ENCODE results near the gene NXN.
"Not testable (repeated sequence)": the region's sequence is repeated elsewhere in the genome, so short reads cannot be mapped to it uniquely, and the experiment has no call there.

The NXN gene

DNA sequence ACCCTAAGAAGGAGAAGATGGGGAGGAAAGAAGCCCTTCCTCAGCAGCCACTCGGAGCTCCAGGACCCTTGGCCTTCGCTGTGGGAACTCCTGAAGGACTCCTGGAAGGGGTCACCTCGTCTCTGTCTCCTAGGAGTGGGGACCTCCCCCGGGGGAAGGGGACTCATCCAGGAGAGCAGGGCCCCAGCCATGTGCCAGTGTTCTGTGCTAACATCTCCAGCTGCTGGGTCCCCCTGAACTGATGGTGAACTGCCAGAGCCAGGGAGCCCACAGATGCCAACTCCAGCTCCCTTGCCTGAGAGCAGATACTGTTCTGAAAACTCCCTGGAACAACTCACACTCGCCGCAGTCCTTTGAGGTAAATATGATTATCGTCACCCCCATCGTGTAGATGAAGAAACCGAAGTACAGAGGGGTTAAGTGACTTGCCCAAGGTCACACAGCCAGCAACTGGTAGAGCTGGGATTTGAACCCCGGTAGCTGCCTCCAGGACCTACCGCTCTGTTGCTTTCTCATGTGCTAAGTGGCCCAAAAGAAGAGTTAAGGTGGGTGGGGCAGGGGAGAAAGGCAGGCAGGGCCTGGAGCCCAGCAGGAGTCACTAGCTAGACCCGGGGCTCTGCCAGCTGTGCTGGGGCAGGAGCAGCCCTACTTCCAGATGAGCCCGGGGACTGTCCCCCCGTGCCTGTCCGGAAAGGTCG, 27.9 kb upstream of the NXN start:
- DNase-seq (ENCODE audit: low read depth in 2 of 2, low spot score in 1 of 2) = no peak

DNA sequence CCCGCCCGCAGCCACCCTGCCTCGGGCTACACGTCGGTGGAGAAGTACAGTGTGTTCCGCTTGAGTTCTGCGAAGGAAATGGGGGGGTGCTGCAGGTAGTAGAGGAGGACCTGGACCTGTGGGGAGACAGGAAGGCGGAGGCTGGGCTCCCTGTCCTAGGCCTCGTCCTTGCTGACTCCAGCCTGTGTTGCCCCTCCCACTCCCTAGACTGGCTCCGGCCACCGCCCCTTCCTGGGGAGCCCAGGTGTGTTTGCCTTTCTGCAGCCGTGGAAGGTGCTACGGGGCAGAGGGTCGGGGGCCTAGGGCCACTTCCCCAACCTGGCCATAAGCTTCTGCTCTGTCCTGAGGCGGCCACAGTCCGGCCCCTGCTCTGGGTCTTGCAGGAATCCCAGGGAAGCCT, 26.5 kb upstream of the NXN start:
- DNase-seq (ENCODE audit: low read depth in 2 of 2, low spot score in 1 of 2) = no peak

DNA sequence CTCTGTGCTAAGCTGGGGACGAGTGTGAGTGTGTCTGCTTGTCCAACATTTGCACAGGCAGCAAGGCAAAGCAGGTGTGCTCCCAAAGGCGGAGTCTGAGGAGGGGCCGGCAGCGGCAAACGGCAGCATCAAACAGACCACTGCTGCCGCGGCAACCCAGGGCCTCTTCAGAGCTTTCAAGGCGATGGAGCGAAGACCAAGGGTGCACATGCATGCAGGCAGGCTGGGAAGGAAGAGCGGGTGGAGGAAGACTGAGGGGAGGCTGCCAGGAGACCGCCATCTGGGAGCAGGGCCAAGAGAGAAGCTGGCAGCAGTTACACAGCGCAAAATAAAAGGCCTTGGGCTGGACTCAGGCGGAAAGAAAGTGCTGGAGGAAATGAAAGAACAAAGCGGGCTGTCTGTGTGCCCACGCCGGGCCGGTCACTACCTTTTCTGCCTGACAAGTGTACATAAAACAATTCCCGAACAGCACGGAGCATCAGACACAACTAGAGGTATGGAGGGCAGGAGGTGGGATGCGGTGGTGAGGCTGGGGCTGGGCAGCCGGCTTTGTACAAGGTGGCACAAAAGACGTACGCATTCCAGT, 25.9 kb upstream of the NXN start:
- no peak for DNase-seq (ENCODE audit: low read depth in 2 of 2, low spot score in 1 of 2)

DNA sequence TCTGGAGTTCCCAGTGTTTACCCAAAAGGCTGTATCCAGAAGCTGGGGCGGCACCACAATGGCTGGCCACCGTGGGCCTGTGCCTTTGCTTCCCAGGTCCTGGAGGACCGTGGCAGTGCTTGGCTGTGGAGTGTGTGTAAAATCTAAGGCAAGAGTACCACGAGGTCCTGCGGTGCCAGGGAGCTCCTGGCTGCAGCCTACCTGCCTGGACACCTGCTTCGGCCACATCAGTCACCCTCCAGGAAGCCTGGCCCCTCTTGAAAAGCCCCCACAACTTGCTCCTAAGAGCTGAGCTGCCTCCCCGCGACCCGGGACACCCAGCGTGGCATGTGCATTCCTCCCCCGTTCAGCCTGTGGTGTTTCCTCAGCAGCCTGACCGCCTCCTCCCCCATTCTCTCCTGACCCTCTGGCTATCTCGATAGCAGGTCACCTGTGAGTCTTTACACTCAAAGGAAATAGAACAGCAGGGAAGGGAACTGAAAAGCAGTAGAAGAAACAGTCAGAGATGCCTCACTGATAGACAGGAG, 25.3 kb upstream of the NXN start:
- DNase-seq (ENCODE audit: low read depth in 2 of 2, low spot score in 1 of 2) = no peak

DNA sequence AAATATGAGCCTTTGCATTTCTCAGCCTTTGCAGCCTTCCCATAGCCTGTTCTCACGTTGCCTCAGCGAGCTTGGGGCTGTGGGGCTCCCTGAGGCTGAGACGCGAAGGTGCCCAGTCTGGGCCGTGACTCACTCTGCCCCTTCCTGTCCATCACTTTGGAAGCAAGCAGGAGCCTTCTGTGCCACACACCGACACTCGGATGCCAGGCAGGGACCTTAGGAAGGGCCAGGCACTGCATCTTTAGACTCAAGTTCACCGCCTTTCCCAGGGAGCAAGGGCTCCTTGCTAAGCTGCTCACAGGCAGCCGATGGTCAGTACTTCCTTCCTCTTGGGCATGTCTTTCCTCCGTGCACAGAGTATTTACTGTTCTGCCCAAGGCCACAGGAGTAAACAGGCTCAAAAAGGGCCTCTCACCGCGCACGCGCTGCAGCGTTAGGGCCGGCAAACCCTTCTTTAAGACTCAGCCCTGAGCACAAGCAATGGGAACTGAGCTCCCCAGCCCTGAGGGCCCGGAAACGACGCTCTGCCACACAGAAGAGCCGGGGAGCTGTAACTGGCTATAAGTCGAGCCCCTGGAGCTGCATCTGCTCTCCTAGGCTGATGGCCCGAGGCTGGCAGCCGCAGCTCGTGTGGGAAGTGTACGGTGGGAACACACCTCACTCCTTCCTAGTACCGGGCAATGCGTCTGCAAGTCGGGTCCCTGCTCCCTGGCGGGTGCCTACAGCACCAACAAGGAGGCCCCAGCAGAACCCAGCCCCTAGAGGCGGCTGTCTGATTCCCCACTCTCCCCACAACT, 24.6 kb upstream of the NXN start:
- DNase-seq (ENCODE audit: low read depth in 2 of 2, low spot score in 1 of 2) = no peak

DNA sequence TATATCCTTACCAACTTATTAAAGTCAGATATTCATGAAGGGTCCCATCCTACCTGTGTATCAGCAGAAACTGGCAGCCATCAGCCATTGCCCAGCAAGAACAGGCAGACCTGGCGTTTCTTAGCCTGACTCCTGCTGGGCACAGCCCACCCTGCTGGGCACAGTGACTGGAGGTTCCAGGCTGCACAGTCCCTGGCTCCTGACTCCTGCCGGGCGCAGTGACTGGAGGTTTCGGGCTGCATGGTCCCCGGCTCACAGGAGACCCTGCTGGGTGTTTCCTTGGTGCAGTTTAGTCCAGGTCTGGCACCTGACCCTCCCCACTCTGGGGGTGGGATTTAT, 24.0 kb upstream of the NXN start:
- DNase-seq (ENCODE audit: low read depth in 2 of 2, low spot score in 1 of 2) = no peak

DNA sequence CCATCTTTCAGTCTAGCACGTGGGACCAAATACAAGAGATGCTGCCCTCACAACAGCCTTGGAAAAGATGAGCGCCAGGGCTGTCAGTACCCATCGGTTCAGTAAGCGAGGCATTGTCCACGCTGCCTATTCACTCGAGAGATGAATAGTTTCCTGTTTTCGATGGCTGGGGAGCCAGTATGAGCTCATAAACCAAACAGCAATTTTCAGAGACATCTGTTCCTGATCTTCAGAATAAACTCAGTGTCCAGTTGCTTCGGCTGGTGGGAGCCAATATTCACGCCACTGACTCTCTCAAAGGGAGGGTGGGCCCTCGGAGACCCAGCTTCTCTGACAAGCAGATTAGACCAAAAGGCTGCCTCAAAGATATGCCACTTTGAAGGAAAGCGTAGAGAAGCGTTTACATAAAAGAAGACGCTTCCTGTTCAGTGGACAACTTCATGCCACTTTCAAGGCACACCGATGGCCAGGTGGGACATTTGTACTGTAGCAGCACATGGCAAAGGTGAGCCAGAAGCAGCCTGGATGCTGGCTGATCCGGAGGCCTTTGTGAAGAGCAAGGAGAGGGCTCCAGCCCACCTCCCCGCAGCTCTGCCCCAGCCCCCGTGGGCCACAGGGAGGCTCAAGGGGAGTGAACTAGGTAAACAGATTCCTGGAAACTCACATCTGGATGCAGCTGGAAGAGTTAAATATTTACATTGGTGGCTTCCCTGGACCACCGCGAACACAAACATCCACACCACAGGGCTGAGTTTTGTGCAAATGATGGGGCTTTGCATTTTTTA, 23.4 kb upstream of the NXN start:
- no peak for DNase-seq (ENCODE audit: low read depth in 2 of 2, low spot score in 1 of 2)

DNA sequence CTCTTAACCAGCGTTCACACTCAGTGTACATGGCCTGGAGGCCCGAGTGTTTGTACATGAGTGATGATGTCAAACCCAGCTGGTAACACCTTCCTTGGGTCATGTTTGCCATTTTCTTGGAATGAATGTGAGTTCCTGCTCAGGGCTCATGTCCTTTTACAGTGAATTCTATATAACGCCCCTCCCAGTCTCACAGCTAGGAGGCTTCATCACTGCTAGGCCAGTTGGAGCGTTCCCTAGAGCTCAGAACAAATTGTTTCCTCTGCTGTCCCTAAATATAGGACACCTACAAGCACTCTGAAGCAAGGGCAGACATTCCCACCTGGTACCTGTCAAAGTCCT, 22.8 kb upstream of the NXN start:
- no peak for DNase-seq (ENCODE audit: low read depth in 2 of 2, low spot score in 1 of 2)

DNA sequence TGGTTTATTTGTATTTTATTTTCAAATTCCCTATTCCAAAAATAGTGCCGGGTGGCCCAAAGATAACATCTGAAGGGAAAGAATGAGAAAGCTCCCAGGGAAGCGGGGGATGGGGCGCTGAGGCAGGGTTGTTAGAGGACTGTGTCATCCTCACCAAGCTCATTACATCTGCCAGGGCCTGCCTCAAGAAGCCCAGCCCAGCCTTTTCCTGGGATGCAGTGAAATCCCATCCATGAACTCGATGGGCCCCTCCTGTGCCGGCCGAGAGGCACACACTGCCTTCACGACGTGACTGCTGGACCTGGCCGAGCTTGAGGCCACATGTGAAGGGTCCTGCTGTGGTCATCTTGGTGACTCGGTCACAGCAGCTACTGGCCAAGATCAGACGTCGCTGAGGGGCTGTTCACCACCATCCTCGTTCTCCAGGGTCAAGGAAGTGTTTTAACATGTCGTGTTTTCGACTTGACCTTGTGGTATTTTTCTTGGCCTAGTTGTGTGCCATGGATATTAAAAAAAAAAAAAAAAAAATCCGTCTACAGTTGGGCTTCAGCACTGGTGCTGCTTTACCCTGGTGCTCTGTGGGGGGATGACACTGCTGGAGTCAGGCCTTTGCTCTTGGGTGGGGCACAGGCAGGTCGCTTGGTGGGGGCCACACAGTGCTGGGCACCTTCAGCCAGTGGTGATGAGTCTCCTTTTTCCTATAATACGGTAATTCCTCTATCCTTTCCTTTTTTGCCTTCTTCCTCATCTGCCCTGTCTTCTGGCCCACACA, 22.2 kb upstream of the NXN start:
- DNase-seq (ENCODE audit: low read depth in 2 of 2, low spot score in 1 of 2) = no peak

DNA sequence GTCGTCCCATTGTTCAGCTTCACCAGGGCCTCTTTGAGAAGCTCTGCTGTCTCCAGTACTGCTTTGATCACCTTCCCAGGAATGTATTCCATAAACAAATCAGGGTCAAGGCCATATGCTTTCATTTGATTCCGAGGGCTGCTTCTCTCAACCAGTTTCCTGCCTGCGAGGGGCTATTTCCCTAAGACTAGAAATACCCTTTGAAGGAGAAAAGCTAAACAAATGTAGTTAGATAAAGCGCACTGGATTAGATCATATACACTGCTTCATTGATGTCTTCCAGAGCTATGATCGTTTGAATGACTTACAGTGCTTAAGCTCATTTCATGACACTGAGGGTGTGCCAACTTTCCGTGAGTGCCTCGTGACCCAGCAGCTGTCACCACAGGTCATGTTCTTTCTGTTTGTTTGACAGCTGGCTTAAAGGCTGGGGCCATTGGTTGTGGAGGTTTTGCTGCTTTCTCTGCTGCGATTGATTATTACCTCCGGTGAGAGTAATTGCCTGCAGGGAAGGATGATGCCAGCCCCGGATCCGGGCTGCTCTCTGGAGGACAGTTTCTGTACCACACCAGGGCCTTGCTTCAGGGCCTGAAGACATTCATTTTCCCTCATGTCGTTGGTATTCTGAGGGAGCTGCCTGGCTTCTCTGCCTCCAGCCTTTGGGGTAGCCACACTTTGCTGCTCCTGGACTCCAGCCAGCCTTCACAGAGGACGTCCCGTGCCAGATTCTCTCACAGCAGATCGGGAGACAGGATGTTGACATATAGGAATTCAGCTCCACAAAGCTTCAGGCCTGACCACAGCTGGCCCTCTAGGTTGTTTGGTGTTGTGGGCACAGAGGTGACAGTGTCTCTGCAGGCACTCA, 21.3 kb upstream of the NXN start:
- DNase-seq (ENCODE audit: low read depth in 2 of 2, low spot score in 1 of 2) = no peak

DNA sequence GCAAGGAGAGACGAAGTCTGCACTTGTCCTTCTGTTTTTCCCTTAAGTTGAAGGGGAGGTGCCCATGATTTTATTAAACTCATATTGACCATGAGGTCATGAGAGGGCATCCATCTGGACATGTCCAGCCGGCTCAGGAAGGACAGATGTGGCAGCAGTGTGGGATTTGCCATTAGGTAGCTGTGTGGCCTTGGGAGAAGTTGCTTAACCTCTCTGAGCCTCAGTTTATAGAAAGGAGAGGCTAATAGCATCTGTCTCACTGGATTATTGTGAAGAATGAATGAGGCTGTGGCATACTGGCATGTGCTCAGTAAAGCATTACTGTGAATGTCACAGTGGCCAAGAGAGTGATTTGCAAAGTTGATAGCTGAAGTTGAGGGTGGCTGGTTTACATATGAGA, 18.5 kb upstream of the NXN start:
- no peak for DNase-seq (ENCODE audit: low read depth in 2 of 2, low spot score in 1 of 2)

DNA sequence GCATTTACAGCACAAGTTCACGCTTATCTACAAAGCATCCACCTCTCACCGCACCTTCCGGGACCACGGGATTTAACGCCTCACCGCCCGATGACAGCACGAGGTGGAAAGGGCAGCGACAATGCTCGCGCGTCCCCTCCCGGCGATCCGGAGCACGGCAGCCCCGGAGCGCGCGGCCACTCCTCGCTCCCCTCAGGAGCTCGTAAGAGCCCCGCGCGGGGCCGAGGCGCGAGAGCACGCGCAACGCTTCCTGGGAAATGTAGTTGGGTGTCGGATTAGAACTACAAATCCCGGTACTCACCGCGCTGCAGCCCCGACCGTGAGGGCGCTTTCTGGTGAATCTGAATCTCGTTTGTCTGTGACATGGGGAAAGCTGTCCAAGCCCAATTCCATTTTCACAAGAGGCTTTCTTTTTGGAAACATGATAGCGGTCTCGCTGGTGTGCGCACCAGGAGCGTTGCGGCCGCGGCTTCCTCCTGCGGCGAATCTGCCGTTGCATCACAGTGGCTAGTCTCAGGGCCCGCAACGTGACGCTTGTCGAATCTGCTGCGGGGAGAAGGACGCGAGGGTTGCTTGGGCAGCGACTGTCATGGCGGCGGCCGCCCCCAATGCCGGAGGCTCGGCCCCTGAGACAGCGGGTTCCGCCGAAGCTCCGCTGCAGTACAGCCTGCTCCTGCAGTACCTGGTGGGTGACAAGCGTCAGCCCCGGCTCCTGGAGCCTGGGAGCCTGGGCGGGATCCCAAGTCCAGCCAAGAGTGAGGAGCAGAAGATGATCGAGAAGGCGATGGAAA, 17.2 kb upstream of the NXN start, which contains the start of gene TIMM22:
Gene TIMM22 (plus strand): TSS at position 576 of the 791 bp plus-strand sequence. CDS start 14 bp downstream, at position 590.
- peak; percentile 67 to 80 for DNase-seq (ENCODE audit: low read depth in 2 of 2, low spot score in 1 of 2)

DNA sequence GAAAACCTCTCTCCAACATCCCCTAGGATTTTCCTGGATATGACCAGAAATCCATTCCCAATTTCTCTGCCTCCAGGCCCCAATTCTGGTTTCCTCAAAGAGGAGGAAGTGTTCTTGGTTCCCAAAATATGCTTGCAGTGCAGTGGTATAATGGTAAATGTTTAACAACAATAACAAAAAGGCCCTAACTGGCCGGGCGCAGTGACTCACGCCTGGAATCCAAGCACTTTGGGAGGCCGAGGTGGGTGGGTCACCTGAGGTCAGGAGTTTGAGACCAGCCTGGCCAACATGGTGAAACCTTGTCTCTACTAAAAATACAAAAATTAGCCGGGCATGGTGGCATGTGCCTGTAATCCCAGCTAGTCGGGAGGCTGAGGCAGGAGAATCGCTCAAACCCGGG, 15.7 kb upstream of the NXN start:
- not testable (repeated sequence) for DNase-seq (ENCODE audit: low read depth in 2 of 2, low spot score in 1 of 2)

DNA sequence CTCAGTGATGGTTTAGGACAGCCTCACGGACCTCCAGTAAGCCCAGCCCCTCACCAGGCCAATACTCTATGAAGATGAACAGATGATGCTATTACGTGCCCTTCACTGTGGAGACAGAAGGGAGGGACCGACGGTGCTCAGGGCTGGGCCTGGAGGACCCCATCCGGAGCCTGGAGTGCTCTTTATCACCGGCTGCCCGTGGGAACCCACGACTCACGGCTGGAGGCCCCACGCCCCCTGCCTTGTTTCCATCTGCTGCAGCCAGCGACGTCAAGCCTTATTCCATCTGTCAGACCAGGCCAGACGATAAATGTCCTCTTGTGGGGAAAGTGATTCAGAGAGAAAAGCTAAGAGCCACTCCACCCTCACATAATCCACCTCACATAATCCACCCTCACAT, 13.4 kb upstream of the NXN start:
- no peak for DNase-seq (ENCODE audit: low read depth in 2 of 2, low spot score in 1 of 2)

DNA sequence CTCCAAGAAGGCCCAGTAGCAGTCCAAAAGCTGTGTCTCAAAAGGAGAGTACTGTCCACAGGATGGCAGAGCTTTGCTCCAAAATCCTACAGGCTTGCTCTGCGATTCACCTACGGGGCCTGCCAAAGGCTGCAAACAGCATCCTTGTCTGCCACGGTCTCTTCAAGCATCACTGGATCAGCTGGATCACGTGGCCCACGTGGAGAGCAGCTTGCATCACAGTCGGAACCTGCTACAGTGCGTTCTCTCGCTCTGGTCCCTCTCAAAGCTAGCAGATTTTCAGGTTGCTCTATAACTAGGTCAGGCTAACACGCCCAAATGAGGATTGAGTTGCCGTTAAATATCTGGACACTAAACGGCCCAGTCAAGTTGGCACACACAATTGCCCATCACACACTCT, 9.0 kb upstream of the NXN start:
- no peak for DNase-seq (ENCODE audit: low read depth in 2 of 2, low spot score in 1 of 2)

DNA sequence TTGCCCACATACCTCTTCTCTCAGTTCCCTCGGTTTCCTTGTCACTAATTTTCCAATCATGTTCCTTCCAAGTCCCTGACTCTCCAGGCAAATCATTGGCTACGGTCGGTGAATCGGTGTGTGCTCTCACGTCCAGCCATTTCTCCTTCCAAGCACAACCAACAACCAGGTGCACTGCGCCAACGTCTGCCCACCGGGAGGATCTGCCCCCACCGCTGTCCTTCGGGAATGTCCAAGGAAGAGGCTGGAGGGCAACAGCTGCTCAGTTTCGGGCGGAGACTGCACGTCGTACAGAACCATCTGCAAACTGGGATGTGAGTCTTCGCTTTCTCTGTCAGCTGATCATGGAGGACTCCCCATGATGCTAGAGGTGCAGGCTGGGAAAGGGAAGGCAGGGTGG, 8.4 kb upstream of the NXN start:
- no peak for DNase-seq (ENCODE audit: low read depth in 2 of 2, low spot score in 1 of 2)

DNA sequence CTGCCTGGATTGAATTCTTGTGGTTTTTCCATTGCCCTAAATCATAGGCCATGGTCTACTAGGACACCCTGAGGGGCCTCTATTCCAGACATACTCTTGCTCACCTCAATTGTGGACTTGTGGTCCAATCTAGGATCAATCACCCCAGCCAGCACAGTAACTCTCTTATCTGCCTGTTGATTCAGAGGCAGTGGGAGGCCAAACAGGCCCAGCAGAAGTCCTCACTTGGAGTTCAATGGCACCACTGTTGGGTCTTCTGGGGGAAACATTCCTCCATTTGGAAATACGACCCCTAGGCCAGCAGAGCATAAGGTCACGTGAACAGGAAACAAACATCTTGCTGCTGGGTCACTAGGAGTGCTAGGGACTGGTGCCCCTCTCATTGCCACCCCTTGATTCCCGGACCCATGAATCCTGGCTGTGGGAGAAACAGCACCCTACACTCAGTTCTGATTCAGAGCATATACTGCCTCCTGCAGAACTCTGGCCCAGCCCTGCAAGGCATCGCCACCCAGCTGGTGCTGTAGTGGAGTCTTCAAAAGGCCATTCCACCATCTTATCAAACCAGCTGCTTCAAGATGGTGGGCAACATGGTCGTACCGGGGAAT, 6.8 kb upstream of the NXN start:
- DNase-seq (ENCODE audit: low read depth in 2 of 2, low spot score in 1 of 2) = no peak

DNA sequence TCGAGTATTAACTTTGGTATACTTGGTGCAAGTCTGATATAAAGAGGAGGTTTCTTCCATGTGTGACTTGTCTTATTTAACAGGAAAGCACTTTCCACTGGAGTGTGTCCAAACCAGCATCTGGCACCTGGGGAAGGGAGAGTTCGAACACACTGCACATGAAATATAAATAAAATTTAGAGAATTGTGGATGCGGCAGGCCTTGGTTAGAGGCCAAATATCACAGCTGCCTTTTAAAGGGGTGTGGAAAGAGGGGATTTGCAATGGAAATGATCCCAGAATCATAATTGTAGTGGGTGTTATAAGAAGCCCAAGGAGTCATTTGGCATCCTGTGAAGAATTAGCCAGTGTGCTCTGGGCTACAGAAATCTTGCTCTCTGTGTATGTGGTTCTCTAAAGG, 4.3 kb upstream of the NXN start:
- no peak for DNase-seq (ENCODE audit: low read depth in 2 of 2, low spot score in 1 of 2)

DNA sequence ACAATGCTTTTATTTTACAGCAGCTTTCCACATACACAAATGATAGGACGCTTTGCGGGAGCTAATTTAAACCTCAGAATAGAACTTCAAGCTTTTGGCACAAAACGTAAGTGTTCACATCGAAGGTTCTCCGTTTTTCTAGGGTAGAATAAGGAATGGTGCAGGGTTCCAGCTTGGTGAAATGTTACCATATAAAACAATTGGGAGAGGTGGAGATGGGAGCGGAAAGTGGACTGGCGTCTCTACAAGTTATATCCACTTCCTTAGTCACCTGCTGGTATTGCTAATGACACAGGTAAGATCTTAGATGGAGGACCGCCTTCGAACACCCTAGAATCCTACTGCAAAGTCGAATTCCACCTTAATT, 1.7 kb upstream of the NXN start:
- no peak for DNase-seq (ENCODE audit: low read depth in 2 of 2, low spot score in 1 of 2)
